GM21528 (cell line): ENCODE results near the gene CELF2.

Experiments
- ATAC-seq: cut with Tn5 transposase; IDR thresholded peaks from one replicate; pipeline ENCODE4 v1.9.1; 2021; ENCODE audit warnings: mild to moderate bottlenecking, moderate library complexity; ENCODE audit not compliant: unreplicated experiment, low FRiP score

Gene CELF2

GRCh38 chr10:11003679-11004078 lies 14.0 kb upstream of the CELF2 start:
- ATAC-seq = no peak

- ATAC-seq = no peak
These were observed 13.3 kb upstream of the CELF2 start for GRCh38 chr10:11004144-11005077.

- ATAC-seq = no peak
These were observed 11.8 kb upstream of the CELF2 start for GRCh38 chr10:11005725-11006427.

GRCh38 chr10:11006428-11006825 lies 11.2 kb upstream of the CELF2 start:
- ATAC-seq = no peak

- ATAC-seq = no peak
These were observed 10.1 kb upstream of the CELF2 start for GRCh38 chr10:11007476-11008020.

- ATAC-seq = no peak
These were observed 8.0 kb upstream of the CELF2 start for GRCh38 chr10:11009471-11010308.

- ATAC-seq = no peak
These were observed 7.1 kb upstream of the CELF2 start for GRCh38 chr10:11010582-11010981.

GRCh38 chr10:11011436-11011835 lies 6.2 kb upstream of the CELF2 start:
- ATAC-seq = no peak

- no peak for ATAC-seq
These were observed 5.7 kb upstream of the CELF2 start for GRCh38 chr10:11011984-11012383.

- no peak for ATAC-seq
These were observed 5.0 kb upstream of the CELF2 start for GRCh38 chr10:11012421-11013295.

GRCh38 chr10:11013836-11014235 lies 3.8 kb upstream of the CELF2 start:
- no peak for ATAC-seq

- ATAC-seq = no peak
These were observed 2.8 kb upstream of the CELF2 start for GRCh38 chr10:11014671-11015445.

GRCh38 chr10:11015446-11015934 lies 2.2 kb upstream of the CELF2 start:
- no peak for ATAC-seq

GRCh38 chr10:11017000-11017569 lies 587 bp upstream of the CELF2 start:
- no peak for ATAC-seq

- peak; percentile 4 for ATAC-seq
These were observed 765 bp downstream of the CELF2 start for GRCh38 chr10:11018432-11018841.

- no peak for ATAC-seq
These were observed 1.4 kb downstream of the CELF2 start for GRCh38 chr10:11018855-11019631.

- ATAC-seq = no peak
These were observed 2.3 kb downstream of the CELF2 start for GRCh38 chr10:11019724-11020547.
